ENCODE results near the gene SBNO1.
"Not testable (repeated sequence)": the region's sequence is repeated elsewhere in the genome, so short reads cannot be mapped to it uniquely, and the experiment has no call there.

SBNO1 gene

GRCh38 chr12:123337070-123337469, 27.6 kb downstream of the SBNO1 start:
- DNase-seq, result peak; percentile 47

- no peak for DNase-seq
Measured at GRCh38 chr12:123336530-123336929, 28.1 kb downstream of the SBNO1 start.

DNA sequence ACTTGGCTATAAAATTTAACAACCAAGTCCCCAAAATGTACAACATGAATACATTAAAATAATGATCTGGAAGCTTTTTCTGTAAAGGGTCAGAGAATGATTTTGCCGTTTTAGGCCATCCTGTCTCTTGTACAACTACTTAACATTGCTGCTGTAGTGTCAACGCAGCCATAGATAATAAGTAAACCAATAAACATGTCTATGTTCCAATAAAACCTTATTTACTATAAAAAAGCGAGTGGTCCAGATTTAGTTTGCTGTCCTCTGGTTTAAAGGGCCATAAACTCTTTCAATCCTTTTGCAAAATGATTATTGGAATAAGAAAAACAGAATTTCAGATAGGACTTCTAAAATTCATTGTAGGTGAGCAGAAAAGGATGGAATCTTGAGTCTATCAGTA, 29.2 kb downstream of the SBNO1 start:
- DNase-seq, result no peak

DNA sequence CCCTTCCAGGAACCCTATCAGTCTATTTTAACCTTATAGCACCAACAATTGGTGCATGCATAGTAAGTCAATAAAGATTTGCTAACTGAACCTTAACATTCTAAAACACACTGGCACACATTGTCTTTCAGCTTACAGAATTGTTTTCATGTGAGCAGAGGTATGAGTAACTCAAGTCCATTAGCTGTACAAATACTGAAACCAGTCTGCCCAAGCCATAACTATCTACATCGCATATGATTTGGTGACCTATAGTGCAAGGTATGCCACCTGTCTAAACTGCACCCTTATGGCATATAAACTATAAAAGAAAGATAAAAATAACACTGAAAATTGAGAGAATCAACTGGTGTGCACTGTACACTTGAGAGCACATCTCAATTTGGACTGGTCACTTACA, 34.8 kb downstream of the SBNO1 start:
- no peak for DNase-seq

DNA sequence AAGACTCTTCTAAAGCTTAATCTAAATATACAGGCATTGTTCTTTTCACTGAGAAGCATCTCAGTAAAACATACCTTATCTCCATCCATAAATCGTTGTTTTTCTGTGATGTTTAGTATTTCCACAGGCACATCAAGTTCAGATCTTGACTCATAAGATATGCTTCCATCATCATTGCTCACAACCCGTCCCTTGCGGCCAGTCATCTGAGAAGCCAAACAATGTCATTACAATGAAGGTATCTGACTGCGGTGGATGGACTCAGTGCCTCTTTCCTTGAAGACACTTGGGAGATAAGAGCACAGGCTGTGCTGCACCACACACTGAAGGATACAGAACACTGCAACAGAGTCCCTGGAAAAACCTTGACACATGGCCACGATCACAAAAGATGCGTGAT, 44.8 kb downstream of the SBNO1 start:
- no peak for DNase-seq

- no peak for DNase-seq
Measured at GRCh38 chr12:123319273-123319672, 45.4 kb downstream of the SBNO1 start.

GRCh38 chr12:123313046-123313445, 51.6 kb downstream of the SBNO1 start:
- not testable (repeated sequence) for DNase-seq

- no peak for DNase-seq
Measured at GRCh38 chr12:123306200-123306599, 58.4 kb downstream of the SBNO1 start.

DNA sequence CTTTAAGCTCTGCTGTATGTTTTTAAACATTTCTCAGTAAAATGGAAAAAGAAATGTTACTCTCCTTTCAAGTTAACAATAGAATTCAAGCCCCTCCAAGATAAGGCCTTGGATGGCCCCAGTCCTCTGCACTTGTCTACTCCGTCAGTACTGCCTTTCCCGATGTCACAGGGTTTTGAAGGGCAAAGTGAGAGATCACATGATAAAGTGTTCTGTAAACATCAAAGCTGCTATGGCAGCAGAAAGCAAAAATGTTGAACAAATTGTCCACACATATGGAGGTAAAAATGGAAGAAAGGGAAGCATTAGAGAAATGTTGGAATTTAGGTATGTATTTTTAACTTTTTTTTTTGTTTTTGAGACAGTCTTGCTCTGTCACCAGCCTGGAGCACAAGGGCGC, 59.5 kb downstream of the SBNO1 start:
- DNase-seq, result no peak

- no peak for DNase-seq
Measured at GRCh38 chr12:123293178-123293760, 71.4 kb downstream of the SBNO1 start.

- DNase-seq, result no peak
Measured at GRCh38 chr12:123289911-123290310, 74.7 kb downstream of the SBNO1 start.

- no peak for DNase-seq
Measured at GRCh38 chr12:123288751-123289346, 75.8 kb downstream of the SBNO1 start.

- DNase-seq, result no peak
Measured at GRCh38 chr12:123286652-123287373, 77.8 kb downstream of the SBNO1 start.

DNA sequence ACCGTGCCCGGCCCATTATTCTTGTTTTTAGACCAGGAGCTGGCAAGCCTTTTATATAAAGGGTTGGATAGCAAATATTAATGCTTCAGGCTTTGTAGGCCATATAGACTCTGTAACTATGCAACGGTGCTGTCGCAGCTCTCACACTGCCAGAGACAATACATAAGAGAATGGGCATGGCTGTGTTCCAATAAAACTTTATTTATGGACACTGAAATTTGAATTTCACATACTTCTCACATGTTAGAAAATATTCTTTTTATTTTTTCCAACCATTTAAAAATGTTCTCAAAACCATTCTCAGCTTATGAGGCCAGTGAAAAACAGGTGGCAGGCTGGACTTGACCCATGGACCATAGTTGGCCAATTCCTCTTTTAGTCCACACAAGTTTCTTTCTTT, 80.0 kb downstream of the SBNO1 start:
- no peak for DNase-seq

- peak; percentile 39 for DNase-seq
Measured at GRCh38 chr12:123283461-123283860, 81.2 kb downstream of the SBNO1 start.

- DNase-seq, result no peak
Measured at GRCh38 chr12:123282111-123282510, 82.5 kb downstream of the SBNO1 start.

- peak; percentile 45 for DNase-seq
Measured at GRCh38 chr12:123280971-123281370, 83.7 kb downstream of the SBNO1 start.

DNA sequence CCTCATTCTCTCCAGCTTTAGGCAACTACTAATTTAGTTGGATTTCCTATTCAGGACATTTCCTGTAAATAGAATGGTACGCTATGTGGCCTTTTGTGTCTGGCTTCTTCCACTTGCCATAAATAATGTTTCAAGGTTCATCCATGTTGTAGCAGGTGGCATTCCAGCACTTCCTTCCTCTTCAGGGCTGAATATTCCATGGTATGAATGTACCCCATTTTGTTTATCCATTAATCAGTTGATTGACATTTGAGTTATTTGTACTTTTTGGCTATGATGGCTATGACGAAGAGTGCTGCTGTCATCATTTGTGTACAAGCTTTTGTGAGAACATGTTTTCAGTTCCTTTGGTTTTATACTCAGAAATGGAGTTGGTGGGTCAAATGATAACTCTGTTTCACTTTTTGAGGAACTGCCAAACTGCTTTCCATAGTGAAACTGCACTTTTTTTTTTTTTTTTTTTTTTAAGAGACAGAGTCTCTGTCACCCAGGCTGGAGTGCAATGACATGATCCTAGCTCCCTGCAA, 86.5 kb downstream of the SBNO1 start:
- DNase-seq, result peak; percentile 94

- DNase-seq, result no peak
Measured at GRCh38 chr12:123273166-123273565, 91.5 kb downstream of the SBNO1 start.

GRCh38 chr12:123271001-123271668, 93.5 kb downstream of the SBNO1 start:
- DNase-seq, result peak; percentile 71

GRCh38 chr12:123270214-123271000, 94.2 kb downstream of the SBNO1 start:
- DNase-seq, result peak; percentile 32

GRCh38 chr12:123269896-123270213, 94.8 kb downstream of the SBNO1 start:
- DNase-seq, result no peak

GRCh38 chr12:123269395-123269892, 95.2 kb downstream of the SBNO1 start:
- peak; percentile 35 for DNase-seq
